Left cardiac atrium (tissue), 4 donors: ENCODE measurements around the gene KDM2A. TPM values are rescaled to one million over a fixed set of nuclear protein-coding genes. Genes with fewer than 3 reads are reported as not detected.

Experiments
- ATAC-seq, 2 donors: fragments of 200-7000 bp; cut with Tn5 transposase; one replicate each; pipeline ENCODE4 v1.9.1; 2020; ENCODE audit warnings: mild to moderate bottlenecking in 2 of 2, moderate library complexity in 2 of 2
- DNase-seq: peaks from one replicate; pipeline ENCODE4 v3.0.0-alpha.2; 2020
- intact Hi-C, 2 donors: fragments of 100-400 bp; cut with DNase I; formaldehyde crosslinking; loops; one replicate each; pipeline versions ENCODE4 v1.14.1 to v1.15.1; 2022 to 2023
- total RNA-seq, 2 donors: library from RNA; stranded (reverse); fragmentation: NEBNext Ultra II Directional; extraction: Animal tissue kit (Norgen Biotek cat#: 25700); gene quantifications; one replicate each; pipeline ENCODE4 v1.2.1, GENCODE V29; 2021
- donor health status: DM: no; HTN: yes; CAD: no.
- donor health status: DM: no; HTN: yes; CAD: no; lungs with severe emphysema.
- donor health status: DM: yes; HTN: yes; CAD: no.
- donor health status: Dilated cardiomyopathy.

KDM2A gene
- total RNA-seq, 2 donors from 2014 or later: 38.2 to 46.7 TPM

GRCh38 chr11:67265633-67266448, 146.8 kb downstream of the KDM2A start:
- ATAC-seq (peak; percentile 44 to 67), DNase-seq (peak; percentile 82)
- intact Hi-C loops: loop anchor here in 1 of 2 donors (1.0 kb wide), 1 partner anchor 51 kb away; no protein-coding TSS in a partner anchor

DNA sequence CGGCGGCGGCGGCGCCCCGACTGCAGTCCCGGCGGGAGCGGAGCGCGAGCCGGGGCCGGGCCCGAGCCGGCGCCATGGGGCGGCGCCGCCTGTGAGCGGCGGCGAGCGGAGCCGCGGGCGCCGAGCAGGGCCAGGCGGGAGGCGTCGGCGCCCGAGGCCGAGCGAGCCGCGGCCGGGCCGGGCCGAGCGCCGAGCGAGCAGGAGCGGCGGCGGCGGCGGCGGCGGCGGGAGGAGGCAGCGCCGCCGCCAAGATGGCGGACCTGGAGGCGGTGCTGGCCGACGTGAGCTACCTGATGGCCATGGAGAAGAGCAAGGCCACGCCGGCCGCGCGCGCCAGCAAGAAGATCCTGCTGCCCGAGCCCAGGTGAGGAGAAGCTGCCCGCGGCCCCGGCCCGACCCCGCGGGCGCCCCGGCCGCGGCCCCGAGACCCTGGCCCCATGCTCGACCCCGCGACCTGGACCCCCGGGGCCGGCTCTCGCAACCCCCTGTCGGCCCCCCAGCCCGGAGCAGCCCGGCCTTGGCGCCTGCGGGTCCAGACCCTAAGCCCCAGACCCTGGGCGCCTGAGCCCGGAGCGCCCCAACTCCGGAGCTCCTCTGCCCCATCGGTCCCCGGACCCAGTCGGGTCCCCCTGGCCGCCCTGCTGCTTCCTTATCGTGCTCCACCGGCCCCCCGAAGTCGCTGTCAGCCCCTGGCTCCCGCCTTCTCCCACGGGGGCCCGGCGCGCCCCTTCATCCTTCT, 147.6 kb downstream of the KDM2A start, which contains the start of gene GRK2:
Gene GRK2, plus strand, starts transcription at position 25 of the 739 bp plus-strand sequence. Its CDS starts 227 bp downstream, at position 252.
- intact Hi-C loops: loop anchor here in 1 of 2 donors (1.0 kb wide), 1 partner anchor 51 kb away; no protein-coding TSS in a partner anchor
- DNase-seq: peak; percentile 65
- ATAC-seq: peak in 1 of 2 donors; percentile 42

DNA sequence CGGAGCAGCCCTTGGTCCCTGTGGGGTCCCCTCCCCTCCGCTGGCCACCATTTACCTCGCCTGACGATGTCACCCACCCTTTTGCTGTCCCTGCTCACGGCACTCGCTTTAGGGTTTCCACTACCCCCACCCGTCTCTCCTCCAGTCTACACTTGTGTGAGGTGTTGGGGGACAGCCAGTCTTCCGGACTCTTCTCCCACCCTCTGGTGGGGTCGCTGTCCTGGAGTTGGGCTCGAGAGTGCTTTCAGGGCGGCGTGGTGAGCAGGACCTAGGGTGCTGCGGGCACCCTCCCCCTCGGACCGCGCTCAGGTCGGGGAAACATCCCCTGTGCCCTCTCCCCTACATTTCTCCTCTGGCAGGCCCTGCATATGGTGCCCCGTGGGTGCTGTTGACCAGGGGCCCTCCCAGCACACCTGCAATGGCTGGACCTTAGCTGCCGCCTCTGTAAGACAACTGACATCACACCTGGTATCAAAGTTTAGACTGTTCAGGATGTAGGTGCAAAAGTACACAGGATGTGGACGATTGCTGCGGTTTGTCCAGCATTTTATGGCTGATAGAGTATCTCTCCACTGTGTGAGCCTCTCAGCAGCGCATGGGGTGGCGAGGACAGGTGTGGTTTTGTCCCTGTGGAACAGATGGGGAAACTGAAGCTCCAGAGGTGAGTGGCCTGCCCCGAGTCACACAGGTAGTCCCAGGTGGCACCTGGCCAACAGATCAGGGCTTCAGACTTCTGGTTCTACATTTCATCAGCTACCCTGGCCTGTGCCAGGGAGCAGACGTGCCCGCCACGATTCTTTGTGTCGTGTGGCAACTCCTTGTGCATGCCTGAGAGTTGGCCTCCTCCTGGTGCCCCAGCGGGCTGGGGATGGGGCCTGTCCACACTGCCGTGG, 148.4 kb downstream of the KDM2A start:
- intact Hi-C loops: loop anchor here in 1 of 2 donors (2.0 kb wide), 1 partner anchor 49 kb away; no protein-coding TSS in a partner anchor
- peak in 1 of 2 donors; percentile 1 for ATAC-seq

GRCh38 chr11:67268081-67268961, 149.3 kb downstream of the KDM2A start:
- ATAC-seq: no peak
- intact Hi-C loops: loop anchor here in 1 of 2 donors (2.0 kb wide), 1 partner anchor 48 kb away; no protein-coding TSS in a partner anchor
- DNase-seq: peak; percentile 33

More for the DNA sequence above, 148.4 kb downstream of the KDM2A start:
- DNase-seq: peak; percentile 33

DNA sequence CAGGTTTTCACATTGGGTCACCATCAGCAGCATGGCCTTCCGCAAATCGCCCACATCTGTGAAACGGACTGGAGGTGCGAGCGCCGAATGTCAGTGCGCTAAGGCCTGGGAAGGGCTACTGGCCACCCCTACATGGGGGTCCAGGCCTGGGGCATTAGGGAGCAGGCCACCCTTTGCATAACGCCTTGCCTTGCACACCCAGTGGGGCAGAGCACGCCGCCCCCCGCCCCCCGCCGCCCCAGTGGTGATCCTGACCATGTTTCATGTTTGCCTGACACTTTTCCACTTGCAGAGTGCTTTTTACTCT, 149.9 kb downstream of the KDM2A start:
- intact Hi-C loops: loop anchor here in 1 of 2 donors (2.0 kb wide), 1 partner anchor 48 kb away; no protein-coding TSS in a partner anchor
- DNase-seq: peak; percentile 20
- no peak for ATAC-seq

- peak in 1 of 2 donors; percentile 5 for ATAC-seq
- intact Hi-C loops: loop anchor here in 1 of 2 donors (2.0 kb wide), 1 partner anchor 47 kb away; no protein-coding TSS in a partner anchor
- peak; percentile 36 for DNase-seq
Observed at GRCh38 chr11:67269401-67270255, 150.6 kb downstream of the KDM2A start.

DNA sequence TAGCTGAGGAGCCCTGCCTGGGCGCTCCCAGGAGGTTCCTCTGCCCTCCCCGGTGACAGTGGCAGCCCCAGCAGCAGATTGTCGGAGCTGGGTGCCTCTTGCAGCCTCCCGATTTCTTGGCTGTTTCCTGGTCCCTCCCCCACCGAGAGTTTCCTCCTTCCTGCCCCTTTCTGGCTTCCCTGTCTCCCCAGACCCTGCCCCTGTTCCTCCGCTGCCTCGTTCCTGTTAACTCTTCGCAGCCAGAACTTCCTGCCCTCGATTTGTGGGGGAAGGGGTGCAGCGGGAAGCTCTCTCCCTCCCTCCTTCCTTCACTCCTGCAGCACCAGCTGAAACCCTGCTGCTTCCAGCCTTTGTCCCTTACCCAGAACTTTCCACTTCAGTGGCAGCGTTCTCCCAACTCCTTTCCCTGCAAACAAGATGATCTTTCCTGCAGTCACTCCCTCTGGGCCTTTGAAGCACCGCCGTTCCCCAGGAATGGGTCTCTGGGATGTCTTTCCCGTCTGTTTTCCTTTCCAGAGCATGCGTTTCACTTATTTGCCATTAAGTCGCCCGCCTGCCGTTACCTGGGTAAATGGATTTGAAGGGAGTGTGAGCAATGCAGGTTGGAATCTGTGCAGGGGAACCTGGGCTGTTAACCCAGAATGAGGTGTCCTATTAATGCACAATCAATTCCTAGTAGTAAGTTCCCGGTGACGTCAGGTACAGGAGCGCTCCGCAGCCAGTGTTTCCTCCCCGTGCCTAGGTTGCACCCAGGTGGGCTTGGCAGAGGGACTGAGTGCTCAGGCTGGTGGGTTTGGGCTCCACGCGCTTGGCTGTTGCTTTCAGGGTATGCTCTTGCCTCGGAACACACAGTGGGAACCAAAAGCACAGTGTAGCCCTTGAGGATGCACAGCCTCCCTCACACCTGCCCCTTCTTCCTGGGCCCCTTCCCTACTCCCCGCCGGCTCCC, 151.5 kb downstream of the KDM2A start:
- peak; percentile 8 to 9 for ATAC-seq
- intact Hi-C loops: no loop called here
- DNase-seq: peak; percentile 61

GRCh38 chr11:67271205-67271540, 152.1 kb downstream of the KDM2A start:
- ATAC-seq (no peak), DNase-seq (no peak)
- intact Hi-C loops: no loop called here

- intact Hi-C loops: no loop called here
- DNase-seq (peak; percentile 35), ATAC-seq (no peak)
Observed at GRCh38 chr11:67271541-67272284, 152.7 kb downstream of the KDM2A start.

DNA sequence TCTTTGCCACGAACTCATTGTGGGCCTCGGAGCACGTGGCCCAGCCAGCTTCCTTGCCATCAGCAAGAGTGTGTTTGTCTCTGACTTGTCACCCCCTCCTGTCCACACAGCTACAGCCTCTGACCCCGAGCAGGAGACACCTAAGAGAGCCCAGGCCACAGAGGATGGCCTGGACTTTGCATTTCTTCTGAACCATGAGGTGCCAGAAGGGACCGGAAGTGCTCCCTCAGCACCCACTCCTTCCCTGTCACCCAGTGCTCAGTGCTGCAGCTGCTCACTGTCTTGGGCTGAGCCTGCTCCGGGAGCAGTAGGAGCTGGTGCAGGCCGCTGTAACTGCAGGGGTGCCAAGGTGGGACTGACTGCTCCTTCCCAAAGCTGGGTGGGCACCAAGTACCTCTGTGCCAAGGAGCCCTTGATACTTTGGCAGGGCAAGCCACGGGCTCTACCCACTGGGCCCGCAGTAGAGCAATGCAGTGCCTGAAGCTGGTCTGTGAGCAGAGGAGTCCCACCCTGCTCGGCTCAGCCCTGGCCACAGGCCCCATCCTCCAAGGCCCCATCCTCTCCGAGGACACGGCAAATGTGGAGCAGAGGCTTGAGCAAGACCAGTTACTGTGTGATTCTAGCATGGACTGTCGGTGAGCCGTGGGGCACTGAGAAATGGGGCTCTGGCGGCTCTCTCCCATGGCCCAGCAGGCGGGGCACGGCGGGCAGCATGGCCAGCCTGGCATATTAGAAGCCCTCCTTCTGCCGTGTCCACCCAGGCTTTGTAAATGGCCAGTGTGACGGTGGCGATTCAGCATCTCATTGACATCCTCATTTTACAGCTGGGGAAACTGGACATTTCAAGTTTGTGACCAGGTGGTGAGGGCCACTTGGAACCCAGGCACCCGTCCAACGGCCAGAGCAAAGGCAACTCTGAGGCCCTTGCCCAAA, 153.5 kb downstream of the KDM2A start:
- intact Hi-C loops: no loop called here
- ATAC-seq (peak in 1 of 2 donors; percentile 2), DNase-seq (peak; percentile 33)

DNA sequence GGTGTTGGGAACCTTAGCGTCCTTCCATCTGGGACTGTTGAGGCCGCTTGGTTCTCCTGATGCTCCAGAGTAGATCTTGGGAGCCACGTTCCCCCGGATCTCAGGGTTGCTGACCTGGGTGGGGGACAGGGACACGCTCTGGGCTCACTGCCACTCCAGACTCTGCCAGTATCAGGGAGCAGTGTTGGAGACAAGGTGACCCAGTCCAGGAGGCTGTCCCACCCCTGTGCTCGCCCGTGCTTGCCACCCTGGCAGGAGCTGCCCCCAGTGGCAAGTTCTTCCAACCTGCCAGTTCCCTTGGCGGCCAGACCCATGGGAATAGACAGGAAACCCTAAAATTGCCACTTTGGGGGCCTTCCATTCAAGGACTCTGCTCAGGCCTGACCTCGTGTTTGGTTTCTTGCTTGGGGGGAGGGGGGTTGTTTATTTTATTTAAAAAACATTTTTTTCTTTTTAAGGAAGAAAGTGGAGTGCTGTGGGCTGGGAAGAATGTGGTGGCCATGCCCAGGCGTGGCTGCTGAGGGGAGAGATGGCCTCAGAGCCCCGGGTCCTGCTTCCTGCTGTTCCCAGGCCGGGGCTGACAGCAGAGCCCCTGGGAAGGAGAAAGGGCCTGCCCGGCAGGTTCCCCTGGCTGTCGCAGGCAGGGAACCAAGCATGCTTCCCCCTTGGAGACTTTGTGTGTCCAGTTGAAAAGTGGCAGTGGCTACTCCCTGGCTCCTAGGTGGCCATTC, 154.4 kb downstream of the KDM2A start:
- intact Hi-C loops: no loop called here
- no peak for ATAC-seq
- peak; percentile 39 for DNase-seq

GRCh38 chr11:67274768-67275605, 155.9 kb downstream of the KDM2A start:
- DNase-seq: peak; percentile 78
- ATAC-seq: peak; percentile 2 to 8
- intact Hi-C loops: no loop called here
